HepG2 (cell line): ENCODE data around the gene MSS51. TPM values are rescaled to one million over a fixed set of nuclear protein-coding genes. Genes with fewer than 3 reads are reported as not detected.

Source experiments
- ATAC-seq: fragments of 200-7000 bp; cut with Tn5 transposase; 3 replicates; pipeline ENCODE4 v1.9.1; 2020; ENCODE audit warnings: mild to moderate bottlenecking, moderate library complexity
- BruUV-seq: library from RNA; stranded (reverse); fragments of 400-500 nt; replicated peaks from 2 replicates; lab custom pipeline; 2021; lab: Mats Ljungman, UMichigan
- CTCF ChIA-PET: fragments of 300-600 bp; formaldehyde crosslinking; extraction: SDS; loops from one replicate; lab custom pipeline; 2021; ENCODE audit warnings: low total read pairs, inconsistent platforms, low intra/inter-chr PET ratio; lab: Yijun Ruan, JAX
- POLR2A ChIA-PET: fragments of 350-600 bp; sonication (Branson Sonifier 250); formaldehyde crosslinking; loops from one replicate; lab custom pipeline; 2020; ENCODE audit warnings: antibody characterized with exemption, inconsistent platforms; lab: Yijun Ruan, JAX
- DNase-seq: peaks from one replicate; pipeline ENCODE4 v3.0.0-alpha.2; 2015; ENCODE audit warnings: low spot score
- FAIRE-seq: peaks from 3 replicates; lab custom pipeline; 2011; peaks lifted over from hg19 to GRCh38; lab: Jason Lieb, UNC
- H2AFZ ChIP-seq: one replicate; pipeline ENCODE4 v1.6.1; 2011; ENCODE audit warnings: low read length, inconsistent platforms
- H3K27ac ChIP-seq: fragments of 300-600 bp; 3 replicates; pipeline ENCODE4 v1.8.0; 2011; ENCODE audit warnings: mixed run types, mild to moderate bottlenecking, mixed read lengths, low read length, inconsistent platforms; ENCODE audit not compliant: insufficient read depth; ENCODE audit errors: extremely low read length
- H3K27me3 ChIP-seq, 2 experiments: fragments of 200-600 bp in 1 of 2; 2 replicates in 1 of 2; 3 replicates in 1 of 2; pipeline versions ENCODE4 v1.6.0 to v1.8.0; 2011; ENCODE audit warnings: low read length in 2 of 2, mild to moderate bottlenecking in 2 of 2, moderate library complexity in 2 of 2, inconsistent platforms in 1 of 2; ENCODE audit not compliant: insufficient read depth in 2 of 2, control insufficient read depth in 1 of 2
- H3K36me3 ChIP-seq, 2 experiments: fragments of 200-600 bp in 1 of 2; replicated peaks in 1 of 2; 2 replicates in 1 of 2; 3 replicates in 1 of 2; pipeline versions ENCODE4 v1.5.1 to v1.8.0; 2011; ENCODE audit warnings: low read length in 2 of 2, inconsistent platforms in 1 of 2; ENCODE audit not compliant: insufficient read depth in 2 of 2, control insufficient read depth in 1 of 2
- H3K4me1 ChIP-seq: 2 replicates; pipeline ENCODE4 v1.5.1; 2012; ENCODE audit warnings: low read length, inconsistent platforms; ENCODE audit not compliant: insufficient read depth
- H3K4me2 ChIP-seq: 2 replicates; pipeline ENCODE4 v1.6.0; 2011; ENCODE audit warnings: low read depth, low read length, inconsistent platforms
- H3K4me3 ChIP-seq, 3 experiments: fragments of 200-600 bp in 1 of 3; sonication (generic), shearing (Covaris generic) in 1 of 3; replicated peaks in 1 of 3; 2 replicates each; pipeline ENCODE4 v1.5.1; 2011 to 2016; ENCODE audit warnings: low read length in 3 of 3, inconsistent platforms in 2 of 3, low read depth in 2 of 3, mild to moderate bottlenecking in 2 of 3, control low read depth in 1 of 3, mixed read lengths in 1 of 3; ENCODE audit not compliant: insufficient read depth in 1 of 3
- H3K79me2 ChIP-seq: one replicate; pipeline ENCODE4 v1.6.1; 2011; ENCODE audit warnings: low read length, inconsistent platforms; ENCODE audit not compliant: insufficient read depth
- H3K9ac ChIP-seq: 2 replicates; pipeline ENCODE4 v1.6.0; 2011; ENCODE audit warnings: mild to moderate bottlenecking, low read depth, low read length, inconsistent platforms; ENCODE audit not compliant: insufficient read depth
- H3K9me3 ChIP-seq: 2 replicates; pipeline ENCODE4 v1.5.1; 2012; ENCODE audit warnings: mild to moderate bottlenecking, low read length
- H4K20me1 ChIP-seq: 2 replicates; pipeline ENCODE4 v1.6.0; 2011; ENCODE audit warnings: inconsistent platforms, mild to moderate bottlenecking, low read length, moderate library complexity; ENCODE audit not compliant: insufficient read depth
- EP300 ChIP-seq, 3 experiments: sonication (generic) in 1 of 3; formaldehyde crosslinking in 1 of 3; IDR thresholded peaks; 2 replicates each; pipeline versions ENCODE4 v1.5.1 to v1.6.1; 2011 to 2020; ENCODE audit warnings: low read depth in 2 of 3, low read length in 2 of 3, borderline replicate concordance in 1 of 3, improper control_type of control experiment in 1 of 3, mild to moderate bottlenecking in 1 of 3, missing genetic modification reagents in 1 of 3, moderate library complexity in 1 of 3
- HMG20A ChIP-seq: IDR thresholded peaks from 2 replicates; pipeline ENCODE4 v1.6.1; 2016; ENCODE audit warnings: borderline replicate concordance
- KLF11 ChIP-seq: IDR thresholded peaks from 2 replicates; pipeline ENCODE4 v1.6.1; 2016; ENCODE audit warnings: missing compliant biosample characterization
- POLR2AphosphoS2 ChIP-seq: IDR thresholded peaks from 2 replicates; pipeline ENCODE4 v1.6.1; 2011; ENCODE audit warnings: low read depth, low read length, improper control_type of control experiment
- ZBTB7B ChIP-seq: sonication (generic); formaldehyde crosslinking; IDR thresholded peaks from 2 replicates; pipeline ENCODE4 v1.4.0; 2020; ENCODE audit warnings: missing genetic modification reagents
- ZNF484 ChIP-seq: sonication (generic); formaldehyde crosslinking; IDR thresholded peaks from 2 replicates; pipeline ENCODE4 v1.5.1; 2020; ENCODE audit warnings: mild to moderate bottlenecking, low read depth, missing genetic modification reagents, borderline replicate concordance
- in situ Hi-C: cut with HindIII; loops from 2 replicates; pipeline ENCODE4 v1.10.0; 2017; ENCODE audit warnings: low pct_unique_long_range_greater_than_20kb; ENCODE audit not compliant: extremely low pct_ligation_motif_present
- intact Hi-C: fragments of 100-400 bp; cut with micrococcal nuclease; formaldehyde crosslinking; loops from one replicate; pipeline ENCODE4 v1.10.0; 2022; ENCODE audit not compliant: unreplicated experiment
- polyA plus RNA-seq, 8 experiments: library from polyadenylated mRNA; depleted of rRNA in 3 of 8; stranded (reverse) in 7 of 8; unstranded in 1 of 8; fragments of >200 nt; fragmentation: Illumina TruSeq in 4 of 8; extraction: Trizol in 4 of 8; gene quantifications; 2 replicates each; pipeline versions ENCODE4 v1.2.1 to v1.2.3, GENCODE V29; 2011 to 2016; ENCODE audit warnings: low read depth in 4 of 8, missing spikeins in 1 of 8, mixed read lengths in 1 of 8; ENCODE audit not compliant: insufficient read depth in 1 of 8
- total RNA-seq, 5 experiments: library from RNA; depleted of rRNA; stranded (reverse); fragments of >200 nt; fragmentation: Illumina TruSeq; extraction: Trizol; gene quantifications; 2 replicates each; pipeline ENCODE4 v1.2.3, GENCODE V29; 2016; ENCODE audit warnings: low read depth in 1 of 5
- TF ChIP-seq, protein P1 (sequence below): sonication (generic); formaldehyde crosslinking; IDR thresholded peaks from 2 replicates; pipeline ENCODE4 v1.4.0; 2020; ENCODE audit warnings: mild to moderate bottlenecking, missing genetic modification reagents, borderline replicate concordance
- TF ChIP-seq, protein P2 (sequence below): sonication (generic); formaldehyde crosslinking; IDR thresholded peaks from 2 replicates; pipeline ENCODE4 v1.8.0; 2022; ENCODE audit warnings: mild to moderate bottlenecking, missing genetic modification reagents; ENCODE audit not compliant: insufficient replicate concordance
- TF ChIP-seq, protein P3 (sequence below): sonication (generic); formaldehyde crosslinking; IDR thresholded peaks from 2 replicates; pipeline ENCODE4 v1.5.0; 2020; ENCODE audit warnings: mild to moderate bottlenecking, missing genetic modification reagents

The MSS51 gene
- total and polyA plus RNA-seq, 2 of the 13 experiments (the other 11 are each of a cell fraction or from before 2014, with no cell fraction given) = 0.91 to 2.4 TPM

- TF ChIP-seq, protein P1, sequence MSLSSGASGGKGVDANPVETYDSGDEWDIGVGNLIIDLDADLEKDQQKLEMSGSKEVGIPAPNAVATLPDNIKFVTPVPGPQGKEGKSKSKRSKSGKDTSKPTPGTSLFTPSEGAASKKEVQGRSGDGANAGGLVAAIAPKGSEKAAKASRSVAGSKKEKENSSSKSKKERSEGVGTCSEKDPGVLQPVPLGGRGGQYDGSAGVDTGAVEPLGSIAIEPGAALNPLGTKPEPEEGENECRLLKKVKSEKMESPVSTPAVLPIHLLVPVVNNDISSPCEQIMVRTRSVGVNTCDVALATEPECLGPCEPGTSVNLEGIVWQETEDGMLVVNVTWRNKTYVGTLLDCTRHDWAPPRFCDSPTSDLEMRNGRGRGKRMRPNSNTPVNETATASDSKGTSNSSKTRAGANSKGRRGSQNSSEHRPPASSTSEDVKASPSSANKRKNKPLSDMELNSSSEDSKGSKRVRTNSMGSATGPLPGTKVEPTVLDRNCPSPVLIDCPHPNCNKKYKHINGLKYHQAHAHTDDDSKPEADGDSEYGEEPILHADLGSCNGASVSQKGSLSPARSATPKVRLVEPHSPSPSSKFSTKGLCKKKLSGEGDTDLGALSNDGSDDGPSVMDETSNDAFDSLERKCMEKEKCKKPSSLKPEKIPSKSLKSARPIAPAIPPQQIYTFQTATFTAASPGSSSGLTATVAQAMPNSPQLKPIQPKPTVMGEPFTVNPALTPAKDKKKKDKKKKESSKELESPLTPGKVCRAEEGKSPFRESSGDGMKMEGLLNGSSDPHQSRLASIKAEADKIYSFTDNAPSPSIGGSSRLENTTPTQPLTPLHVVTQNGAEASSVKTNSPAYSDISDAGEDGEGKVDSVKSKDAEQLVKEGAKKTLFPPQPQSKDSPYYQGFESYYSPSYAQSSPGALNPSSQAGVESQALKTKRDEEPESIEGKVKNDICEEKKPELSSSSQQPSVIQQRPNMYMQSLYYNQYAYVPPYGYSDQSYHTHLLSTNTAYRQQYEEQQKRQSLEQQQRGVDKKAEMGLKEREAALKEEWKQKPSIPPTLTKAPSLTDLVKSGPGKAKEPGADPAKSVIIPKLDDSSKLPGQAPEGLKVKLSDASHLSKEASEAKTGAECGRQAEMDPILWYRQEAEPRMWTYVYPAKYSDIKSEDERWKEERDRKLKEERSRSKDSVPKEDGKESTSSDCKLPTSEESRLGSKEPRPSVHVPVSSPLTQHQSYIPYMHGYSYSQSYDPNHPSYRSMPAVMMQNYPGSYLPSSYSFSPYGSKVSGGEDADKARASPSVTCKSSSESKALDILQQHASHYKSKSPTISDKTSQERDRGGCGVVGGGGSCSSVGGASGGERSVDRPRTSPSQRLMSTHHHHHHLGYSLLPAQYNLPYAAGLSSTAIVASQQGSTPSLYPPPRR (CRISPR knock-in tag) = no peak
These were observed 8.9 kb downstream of the MSS51 start (continued) for GRCh38 chr10:73424478-73424877.

- ChIA-PET CTCF (no interaction called here), POLR2A (no interaction called here)
- in situ Hi-C loops (no loop called here), intact Hi-C loops (no loop called here)
- no peaks in the 10 kb centered on the region for H4K20me1 ChIP-seq
- H3K9ac ChIP-seq = no peak overlapping the region
- peaks cover 12% of the 10 kb centered on the region for H3K4me1 ChIP-seq
- H3K4me3 ChIP-seq = no peak overlapping the region
- no peaks in the 10 kb centered on the region for H3K79me2 ChIP-seq
- BruUV-seq = no TSS peak
- TF ChIP-seq, protein P2, sequence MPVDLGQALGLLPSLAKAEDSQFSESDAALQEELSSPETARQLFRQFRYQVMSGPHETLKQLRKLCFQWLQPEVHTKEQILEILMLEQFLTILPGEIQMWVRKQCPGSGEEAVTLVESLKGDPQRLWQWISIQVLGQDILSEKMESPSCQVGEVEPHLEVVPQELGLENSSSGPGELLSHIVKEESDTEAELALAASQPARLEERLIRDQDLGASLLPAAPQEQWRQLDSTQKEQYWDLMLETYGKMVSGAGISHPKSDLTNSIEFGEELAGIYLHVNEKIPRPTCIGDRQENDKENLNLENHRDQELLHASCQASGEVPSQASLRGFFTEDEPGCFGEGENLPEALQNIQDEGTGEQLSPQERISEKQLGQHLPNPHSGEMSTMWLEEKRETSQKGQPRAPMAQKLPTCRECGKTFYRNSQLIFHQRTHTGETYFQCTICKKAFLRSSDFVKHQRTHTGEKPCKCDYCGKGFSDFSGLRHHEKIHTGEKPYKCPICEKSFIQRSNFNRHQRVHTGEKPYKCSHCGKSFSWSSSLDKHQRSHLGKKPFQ = no peak
- no peak for TF ChIP-seq ZNF484 (CRISPR knock-in tag)
- TF ChIP-seq, protein P3, sequence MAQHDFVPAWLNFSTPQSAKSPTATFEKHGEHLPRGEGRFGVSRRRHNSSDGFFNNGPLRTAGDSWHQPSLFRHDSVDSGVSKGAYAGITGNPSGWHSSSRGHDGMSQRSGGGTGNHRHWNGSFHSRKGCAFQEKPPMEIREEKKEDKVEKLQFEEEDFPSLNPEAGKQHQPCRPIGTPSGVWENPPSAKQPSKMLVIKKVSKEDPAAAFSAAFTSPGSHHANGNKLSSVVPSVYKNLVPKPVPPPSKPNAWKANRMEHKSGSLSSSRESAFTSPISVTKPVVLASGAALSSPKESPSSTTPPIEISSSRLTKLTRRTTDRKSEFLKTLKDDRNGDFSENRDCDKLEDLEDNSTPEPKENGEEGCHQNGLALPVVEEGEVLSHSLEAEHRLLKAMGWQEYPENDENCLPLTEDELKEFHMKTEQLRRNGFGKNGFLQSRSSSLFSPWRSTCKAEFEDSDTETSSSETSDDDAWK (CRISPR knock-in tag) = no peak
- TF ChIP-seq ZBTB7B (CRISPR knock-in tag) = no peak
- no peak for TF ChIP-seq POLR2AphosphoS2
- no peak for TF ChIP-seq KLF11 (CRISPR knock-in tag)
- no peak for TF ChIP-seq HMG20A (CRISPR knock-in tag)
- no peak for TF ChIP-seq EP300 (IDR thresholded peaks at IDR 0.05; ENCODE audit: low read depth in 2 of 2, low read length in 2 of 2)
- no peak for TF ChIP-seq EP300 (CRISPR knock-in tag; IDR thresholded peaks at IDR 0.05; ENCODE audit: borderline replicate concordance)
- FAIRE-seq (no peak), ATAC-seq (no peak), DNase-seq (no peak)
- H2AFZ ChIP-seq = no peak overlapping the region
- no peaks in the 10 kb centered on the region for H3K27me3 ChIP-seq
- H3K9me3 ChIP-seq = no peaks in the 10 kb centered on the region
- H3K4me2 ChIP-seq = no peak overlapping the region
- no peak overlapping the region for H3K27ac ChIP-seq
- peaks cover 3% of the 10 kb centered on the region in 2 experiments; a peak in 3 of 5 replicates for H3K36me3 ChIP-seq
These were observed 10.1 kb downstream of the MSS51 start for GRCh38 chr10:73423309-73423708.
